K562 (cell line): ENCODE data around the gene DEFB127. TPM values are rescaled to one million over a fixed set of nuclear protein-coding genes. Genes with fewer than 3 reads are reported as not detected.

Source experiments
- GATAD2A ChIP-seq: fragments of 450-650 bp; IDR thresholded peaks from 2 replicates; pipeline ENCODE4 v1.6.1; 2017
- MCM5 ChIP-seq: fragments of 450-650 bp; IDR thresholded peaks from 2 replicates; pipeline ENCODE4 v1.6.1; 2016; ENCODE audit warnings: low read depth
- RAD21 ChIP-seq, 2 experiments: fragments of 250-450 bp in 1 of 2; fragments of 450-650 bp in 1 of 2; sonication (Bioruptor Pico) in 1 of 2; formaldehyde crosslinking in 1 of 2; IDR thresholded peaks in 1 of 2; conservative IDR thresholded peaks in 1 of 2; 2 replicates each; pipeline versions ENCODE4 v1.4.0 to v1.8.0; 2020 to 2022; ENCODE audit warnings: mild to moderate bottlenecking in 2 of 2, moderate library complexity in 1 of 2
- RFX7 ChIP-seq: fragments of 250-450 bp; sonication (Bioruptor Pico); IDR thresholded peaks from 2 replicates; pipeline ENCODE4 v1.5.1; 2021; ENCODE audit warnings: mild to moderate bottlenecking
- SIN3A ChIP-seq, 2 experiments: fragments of 150-350 bp in 1 of 2; IDR thresholded peaks; 2 replicates each; pipeline ENCODE4 v1.6.1; 2011 to 2016; ENCODE audit warnings: borderline replicate concordance in 2 of 2, low read depth in 2 of 2, low read length in 2 of 2, mild to moderate bottlenecking in 2 of 2, moderate library complexity in 2 of 2; ENCODE audit not compliant: control insufficient read depth in 1 of 2
- SMARCA4 ChIP-seq: fragments of 450-650 bp; IDR thresholded peaks from 2 replicates; pipeline ENCODE4 v1.6.1; 2016
- SMARCA5 ChIP-seq: fragments of 450-650 bp; IDR thresholded peaks from 2 replicates; pipeline ENCODE4 v1.6.1; 2016
- TAL1 ChIP-seq: fragments of 450-650 bp; IDR thresholded peaks from 2 replicates; pipeline ENCODE4 v1.6.1; 2016; ENCODE audit warnings: mild to moderate bottlenecking
- ZFPM2 ChIP-seq: fragments of 250-450 bp; sonication (Bioruptor Pico); IDR thresholded peaks from 2 replicates; pipeline ENCODE4 v1.5.1; 2022; ENCODE audit warnings: mild to moderate bottlenecking
- ZKSCAN1 ChIP-seq: fragments of 150-350 bp; IDR thresholded peaks from 2 replicates; pipeline ENCODE4 v1.6.1; 2016; ENCODE audit warnings: low read depth, low read length
- ZNF79 ChIP-seq: fragments of 250-450 bp; sonication (Bioruptor Pico); IDR thresholded peaks from 2 replicates; pipeline ENCODE4 v1.4.0; 2020; ENCODE audit warnings: low read depth, mild to moderate bottlenecking, moderate library complexity
- polyA plus RNA-seq, 8 experiments: library from polyadenylated mRNA; depleted of rRNA in 4 of 8; stranded (reverse) in 5 of 8; unstranded in 3 of 8; fragments of >200 nt; fragmentation: Nextera tagmentation in 2 of 8; fragmentation: Illumina TruSeq in 1 of 8; extraction: Ambion mirVana in 2 of 8; extraction: Trizol in 1 of 8; gene quantifications; 2 replicates each; pipeline versions ENCODE4 v1.2.1 to v1.2.3, GENCODE V29; 2011 to 2014; ENCODE audit warnings: inconsistent platforms in 1 of 8, missing spikeins in 1 of 8
- total RNA-seq, 7 experiments: library from RNA; depleted of rRNA in 6 of 7; stranded (reverse); fragments of >200 nt in 6 of 7; fragmentation: Illumina TruSeq in 2 of 7; extraction: Trizol in 2 of 7; gene quantifications; 2 replicates each; pipeline versions ENCODE4 v1.2.1 to v1.2.3, GENCODE V29; 2011 to 2021; ENCODE audit warnings: low replicate concordance in 1 of 7
- TF ChIP-seq, protein P1 (sequence below): fragments of 450-650 bp; conservative IDR thresholded peaks from 2 replicates; pipeline ENCODE4 v1.6.1; 2016; ENCODE audit warnings: missing genetic modification characterization, low read depth, mild to moderate bottlenecking, missing compliant biosample characterization, moderate library complexity
- TF ChIP-seq, protein P2 (sequence below): sonication (generic); formaldehyde crosslinking; IDR thresholded peaks from 2 replicates; pipeline ENCODE4 v1.8.1; 2022; ENCODE audit warnings: missing genetic modification reagents

Gene DEFB127
- total and polyA plus RNA-seq, 9 of the 15 experiments (the other 6 are each of a cell fraction or from before 2014, with no cell fraction given), result not detected

DNA sequence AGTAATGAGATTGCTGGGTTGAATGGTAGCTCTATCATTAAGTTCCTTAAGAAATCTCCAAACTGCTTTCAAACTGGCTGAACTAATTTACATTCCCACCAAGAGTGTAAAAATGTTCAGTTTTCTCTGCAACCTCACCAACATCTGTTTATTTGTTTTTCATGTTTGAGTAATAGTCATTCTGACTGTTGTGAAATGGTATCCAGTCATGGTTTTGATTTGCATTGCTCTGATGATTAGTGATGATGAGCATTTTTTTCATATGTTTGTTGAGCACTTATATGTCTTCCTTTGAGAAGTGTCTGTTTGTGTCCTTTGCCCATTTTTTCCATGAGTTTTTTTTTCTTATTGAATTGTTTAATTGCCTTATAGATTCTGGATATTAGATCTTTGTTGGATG, 44.9 kb upstream of the DEFB127 start (continued):
- no peak for TF ChIP-seq RFX7 (CRISPR knock-in tag)
- no peak for TF ChIP-seq GATAD2A
- TF ChIP-seq ZNF79, result no peak
- TF ChIP-seq TAL1, result no peak
- no peak for TF ChIP-seq SMARCA4
- no peak for TF ChIP-seq MCM5
- TF ChIP-seq RAD21 (CRISPR knock-in tag; conservative IDR thresholded peaks at IDR 0.05 in 1 of 2, IDR thresholded peaks at IDR 0.05 in 1 of 2), result no peak
- no peak for TF ChIP-seq SMARCA5
- TF ChIP-seq, protein P1, sequence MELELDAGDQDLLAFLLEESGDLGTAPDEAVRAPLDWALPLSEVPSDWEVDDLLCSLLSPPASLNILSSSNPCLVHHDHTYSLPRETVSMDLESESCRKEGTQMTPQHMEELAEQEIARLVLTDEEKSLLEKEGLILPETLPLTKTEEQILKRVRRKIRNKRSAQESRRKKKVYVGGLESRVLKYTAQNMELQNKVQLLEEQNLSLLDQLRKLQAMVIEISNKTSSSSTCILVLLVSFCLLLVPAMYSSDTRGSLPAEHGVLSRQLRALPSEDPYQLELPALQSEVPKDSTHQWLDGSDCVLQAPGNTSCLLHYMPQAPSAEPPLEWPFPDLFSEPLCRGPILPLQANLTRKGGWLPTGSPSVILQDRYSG (tag), result no peak
- TF ChIP-seq, protein P2, sequence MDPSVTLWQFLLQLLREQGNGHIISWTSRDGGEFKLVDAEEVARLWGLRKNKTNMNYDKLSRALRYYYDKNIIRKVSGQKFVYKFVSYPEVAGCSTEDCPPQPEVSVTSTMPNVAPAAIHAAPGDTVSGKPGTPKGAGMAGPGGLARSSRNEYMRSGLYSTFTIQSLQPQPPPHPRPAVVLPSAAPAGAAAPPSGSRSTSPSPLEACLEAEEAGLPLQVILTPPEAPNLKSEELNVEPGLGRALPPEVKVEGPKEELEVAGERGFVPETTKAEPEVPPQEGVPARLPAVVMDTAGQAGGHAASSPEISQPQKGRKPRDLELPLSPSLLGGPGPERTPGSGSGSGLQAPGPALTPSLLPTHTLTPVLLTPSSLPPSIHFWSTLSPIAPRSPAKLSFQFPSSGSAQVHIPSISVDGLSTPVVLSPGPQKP, result no peak
- TF ChIP-seq ZKSCAN1, result no peak
- no peak for TF ChIP-seq ZFPM2
- TF ChIP-seq SIN3A (IDR thresholded peaks at IDR 0.05; ENCODE audit: borderline replicate concordance in 2 of 2, control insufficient read depth in 1 of 2, low read depth in 2 of 2, low read length in 2 of 2), result no peak
